NB4 (cell line): ENCODE measurements around the gene RIPOR3.

Experiments used
- DNase-seq: peaks from one replicate; pipeline ENCODE4 v3.0.0; 2010; ENCODE audit warnings: low read depth
- H3K4me3 ChIP-seq: one replicate; pipeline ENCODE4 v1.5.1; 2011; ENCODE audit warnings: mild to moderate bottlenecking, low read depth, low read length, moderate library complexity
- MYC ChIP-seq: IDR thresholded peaks from 2 replicates; pipeline ENCODE4 v1.6.1; 2011; ENCODE audit warnings: low read depth, low read length
- POLR2A ChIP-seq: IDR thresholded peaks from 2 replicates; pipeline ENCODE4 v1.6.1; 2011; ENCODE audit warnings: mild to moderate bottlenecking; ENCODE audit not compliant: insufficient read length; ENCODE audit errors: extremely low read depth
- TF ChIP-seq, protein P1 (sequence below): IDR thresholded peaks from one replicate; pipeline ENCODE4 v1.5.1; 2012; ENCODE audit warnings: low read depth, low read length
- TF ChIP-seq, protein P2 (sequence below): IDR thresholded peaks from 2 replicates; pipeline ENCODE4 v1.6.1; 2011; ENCODE audit warnings: low read depth, low read length

Gene RIPOR3

DNA sequence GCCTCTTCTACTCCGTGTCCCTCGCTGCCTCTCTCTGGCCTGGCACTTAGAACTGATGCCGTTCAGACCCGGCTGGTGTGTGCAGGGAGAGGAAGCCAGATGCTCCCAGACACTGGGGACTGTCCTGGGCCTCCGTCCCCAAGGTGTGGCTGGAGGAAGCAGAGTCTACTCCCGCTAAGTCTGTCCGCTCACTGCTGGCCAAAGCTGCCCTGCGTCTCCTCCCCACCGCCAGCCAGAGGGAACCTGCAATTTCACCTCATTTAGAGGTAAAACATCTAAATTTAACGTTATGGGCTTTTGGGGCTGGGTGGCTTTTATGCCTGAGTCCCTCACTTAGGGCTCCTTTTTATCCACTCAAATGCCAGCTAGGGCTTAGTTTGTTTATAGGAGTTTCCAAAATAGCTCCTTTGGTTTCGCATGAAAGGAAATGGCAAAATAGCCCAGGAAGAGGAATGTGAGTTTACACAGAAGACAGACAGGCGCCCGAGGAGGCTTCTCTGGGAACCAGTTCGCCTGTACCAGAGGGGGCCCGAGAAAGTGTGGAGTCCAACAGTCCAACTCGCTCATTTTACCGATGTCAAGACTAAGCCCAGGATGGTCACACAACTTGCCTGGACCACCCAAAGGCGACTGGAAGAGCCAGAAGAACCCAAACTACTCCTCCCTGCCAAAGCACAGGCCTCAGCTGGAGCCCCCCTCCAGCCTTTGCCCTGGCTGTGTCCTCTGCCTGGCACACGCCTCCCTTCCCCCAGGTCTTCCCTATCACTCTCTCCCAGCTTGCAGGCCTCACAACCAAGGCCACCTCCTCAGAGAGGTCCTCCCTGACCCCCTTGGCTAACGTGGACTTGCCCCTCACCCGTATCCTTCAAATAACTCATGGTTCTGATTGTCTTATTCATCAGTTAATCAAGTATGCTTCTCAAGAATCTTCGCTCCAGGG, 54.5 kb downstream of the RIPOR3 start:
- TF ChIP-seq MYC = no peak
- TF ChIP-seq, protein P1, sequence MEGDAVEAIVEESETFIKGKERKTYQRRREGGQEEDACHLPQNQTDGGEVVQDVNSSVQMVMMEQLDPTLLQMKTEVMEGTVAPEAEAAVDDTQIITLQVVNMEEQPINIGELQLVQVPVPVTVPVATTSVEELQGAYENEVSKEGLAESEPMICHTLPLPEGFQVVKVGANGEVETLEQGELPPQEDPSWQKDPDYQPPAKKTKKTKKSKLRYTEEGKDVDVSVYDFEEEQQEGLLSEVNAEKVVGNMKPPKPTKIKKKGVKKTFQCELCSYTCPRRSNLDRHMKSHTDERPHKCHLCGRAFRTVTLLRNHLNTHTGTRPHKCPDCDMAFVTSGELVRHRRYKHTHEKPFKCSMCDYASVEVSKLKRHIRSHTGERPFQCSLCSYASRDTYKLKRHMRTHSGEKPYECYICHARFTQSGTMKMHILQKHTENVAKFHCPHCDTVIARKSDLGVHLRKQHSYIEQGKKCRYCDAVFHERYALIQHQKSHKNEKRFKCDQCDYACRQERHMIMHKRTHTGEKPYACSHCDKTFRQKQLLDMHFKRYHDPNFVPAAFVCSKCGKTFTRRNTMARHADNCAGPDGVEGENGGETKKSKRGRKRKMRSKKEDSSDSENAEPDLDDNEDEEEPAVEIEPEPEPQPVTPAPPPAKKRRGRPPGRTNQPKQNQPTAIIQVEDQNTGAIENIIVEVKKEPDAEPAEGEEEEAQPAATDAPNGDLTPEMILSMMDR = no peak
- TF ChIP-seq, protein P2, sequence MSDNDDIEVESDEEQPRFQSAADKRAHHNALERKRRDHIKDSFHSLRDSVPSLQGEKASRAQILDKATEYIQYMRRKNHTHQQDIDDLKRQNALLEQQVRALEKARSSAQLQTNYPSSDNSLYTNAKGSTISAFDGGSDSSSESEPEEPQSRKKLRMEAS = no peak
- no peak for TF ChIP-seq POLR2A
- H3K4me3 ChIP-seq = no peak overlapping the region
- no peak for DNase-seq

DNA sequence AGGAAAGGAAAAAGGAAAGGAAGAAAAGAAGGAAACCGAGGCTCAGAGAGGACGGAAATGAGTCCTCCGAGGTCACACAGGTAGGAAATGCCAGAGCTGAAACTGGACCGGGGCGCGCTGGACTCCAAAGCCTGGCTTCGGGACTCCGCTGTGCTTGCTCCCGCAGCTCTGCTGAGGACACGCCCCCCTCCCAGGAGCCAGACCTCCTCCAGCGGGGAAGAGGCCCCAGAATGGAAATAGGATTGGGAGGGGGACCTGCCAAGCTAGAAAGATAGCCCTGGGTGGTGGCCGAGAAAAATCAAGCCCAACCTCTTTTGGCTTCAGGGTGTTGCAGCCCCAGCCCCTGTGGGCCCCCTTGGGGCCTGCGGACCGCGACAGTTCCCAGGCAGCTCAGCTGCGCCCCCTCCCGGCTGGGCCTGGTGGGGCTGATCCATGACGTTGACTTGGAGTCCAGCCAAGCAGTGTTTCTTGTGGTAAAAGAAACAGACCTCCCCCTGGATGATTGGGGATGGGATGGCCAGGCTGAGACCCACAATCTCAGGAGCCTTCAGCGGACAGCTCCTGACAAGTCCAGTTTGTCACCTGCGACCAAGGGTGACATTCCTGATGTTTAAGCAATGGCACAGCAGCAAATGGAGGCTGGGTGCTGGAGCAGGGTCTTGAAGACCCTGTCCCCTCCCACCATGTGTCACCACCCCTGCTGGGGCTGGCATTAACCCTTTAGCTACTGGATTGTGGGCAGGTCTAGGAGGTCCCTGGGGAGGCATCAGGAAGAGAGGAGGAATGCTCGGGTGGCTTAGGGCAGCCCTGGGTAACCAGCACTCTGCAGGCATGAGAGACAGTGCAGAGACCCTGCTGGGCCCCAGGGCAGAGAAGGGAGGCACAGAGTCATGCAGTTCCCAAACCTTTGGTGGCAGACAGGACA, 55.4 kb downstream of the RIPOR3 start:
- no peak overlapping the region for H3K4me3 ChIP-seq
- TF ChIP-seq, protein P1 = peak; percentile 98
- TF ChIP-seq MYC = no peak
- peak; percentile 84 for DNase-seq

- DNase-seq = no peak
- TF ChIP-seq, protein P1 = no peak
- TF ChIP-seq POLR2A (no peak), MYC (no peak)
- TF ChIP-seq, protein P2 = no peak
- H3K4me3 ChIP-seq = no peak overlapping the region
These were observed 56.3 kb downstream of the RIPOR3 start for GRCh38 chr20:50635014-50635557.

DNA sequence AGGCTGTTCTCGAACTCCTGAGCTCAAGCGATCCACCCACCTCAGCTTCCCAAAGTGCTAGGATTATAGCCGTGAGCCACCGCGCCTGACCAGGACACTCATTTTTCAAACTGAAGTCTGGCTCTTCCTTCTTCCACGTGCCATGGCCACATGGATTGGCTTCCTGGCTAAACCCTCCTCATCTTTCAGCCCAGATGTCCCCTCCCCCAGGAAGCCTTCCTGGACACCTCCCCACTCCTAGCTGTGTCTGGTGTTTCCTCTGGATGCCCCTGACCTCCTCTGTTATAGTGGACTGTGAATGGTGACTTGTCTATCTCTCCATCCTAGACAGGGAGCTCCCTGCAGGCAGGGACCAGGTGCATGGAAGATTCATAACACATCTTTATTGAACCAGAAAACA, 57.2 kb downstream of the RIPOR3 start:
- H3K4me3 ChIP-seq = no peak overlapping the region
- DNase-seq = no peak
- TF ChIP-seq, protein P1 = no peak
- TF ChIP-seq, protein P2 = no peak
- TF ChIP-seq MYC = no peak
- no peak for TF ChIP-seq POLR2A

- H3K4me3 ChIP-seq = no peak overlapping the region
- TF ChIP-seq, protein P1 = no peak
- TF ChIP-seq MYC (no peak), POLR2A (no peak)
- TF ChIP-seq, protein P2 = no peak
- DNase-seq = no peak
These were observed 58.0 kb downstream of the RIPOR3 start for GRCh38 chr20:50633361-50633760.
